ENCODE results near the gene KRTAP10-7.

The KRTAP10-7 gene

GRCh38 chr21:44582055-44582454 is 18.3 kb upstream of the KRTAP10-7 start:
- H3F3A ChIP-seq (ENCODE audit: insufficient read depth, low read length) = no peaks in the 10 kb centered on the region
- H3K9me2 ChIP-seq (replicated peaks; ENCODE audit: insufficient read depth, low read length) = no peaks in the 10 kb centered on the region
- H4K20me1 ChIP-seq (ENCODE audit: insufficient read depth, low read length) = no peaks in the 10 kb centered on the region
- no peak for TF ChIP-seq EZH2 (optimal IDR thresholded peaks at IDR 0.05; ENCODE audit: low read depth, low read length)
- no peak for TF ChIP-seq CTCF (IDR thresholded peaks at IDR 0.05; ENCODE audit: low read length)
- no peak for TF ChIP-seq EZH2phosphoT487 (IDR thresholded peaks at IDR 0.05; ENCODE audit: low read length)
- H3K9ac ChIP-seq (ENCODE audit: low read length) = no peak overlapping the region
- H3K4me1 ChIP-seq (ENCODE audit: low read length) = no peaks in the 10 kb centered on the region
- no peak for DNase-seq
- H3K9me3 ChIP-seq (replicated peaks; ENCODE audit: insufficient read depth, low read length) = no peaks in the 10 kb centered on the region
- no peaks in the 10 kb centered on the region for H3K79me2 ChIP-seq (ENCODE audit: low read length)
- no peak overlapping the region for H3K4me2 ChIP-seq (ENCODE audit: low read depth, low read length)
- H3K4me3 ChIP-seq (ENCODE audit: low read length) = no peak overlapping the region
- H2AFZ ChIP-seq (ENCODE audit: low read length) = no peak overlapping the region
- H3K36me3 ChIP-seq (replicated peaks; ENCODE audit: insufficient read depth, low read length) = no peaks in the 10 kb centered on the region
- peaks cover 100% of the 10 kb centered on the region for H3K27me3 ChIP-seq (replicated peaks; ENCODE audit: insufficient read depth, low read length)
- no peak overlapping the region for H3K27ac ChIP-seq (ENCODE audit: low read length)

GRCh38 chr21:44583089-44583799 is 17.2 kb upstream of the KRTAP10-7 start:
- no peak for TF ChIP-seq CTCF (IDR thresholded peaks at IDR 0.05; ENCODE audit: low read length)
- no peak for TF ChIP-seq EZH2 (optimal IDR thresholded peaks at IDR 0.05; ENCODE audit: low read depth, low read length)
- TF ChIP-seq EZH2phosphoT487 (IDR thresholded peaks at IDR 0.05; ENCODE audit: low read length) = no peak
- no peak overlapping the region for H3K27ac ChIP-seq (ENCODE audit: low read length)
- no peak overlapping the region for H3K4me3 ChIP-seq (ENCODE audit: low read length)
- H3K4me2 ChIP-seq (ENCODE audit: low read depth, low read length) = no peak overlapping the region
- no peaks in the 10 kb centered on the region for H3F3A ChIP-seq (ENCODE audit: insufficient read depth, low read length)
- H3K4me1 ChIP-seq (ENCODE audit: low read length) = no peaks in the 10 kb centered on the region
- DNase-seq = no peak
- peaks cover 100% of the 10 kb centered on the region for H3K27me3 ChIP-seq (replicated peaks; ENCODE audit: insufficient read depth, low read length)
- H3K9ac ChIP-seq (ENCODE audit: low read length) = no peak overlapping the region
- no peak overlapping the region for H2AFZ ChIP-seq (ENCODE audit: low read length)
- no peaks in the 10 kb centered on the region for H3K36me3 ChIP-seq (replicated peaks; ENCODE audit: insufficient read depth, low read length)
- no peaks in the 10 kb centered on the region for H3K9me2 ChIP-seq (replicated peaks; ENCODE audit: insufficient read depth, low read length)
- H3K79me2 ChIP-seq (ENCODE audit: low read length) = no peaks in the 10 kb centered on the region
- no peaks in the 10 kb centered on the region for H4K20me1 ChIP-seq (ENCODE audit: insufficient read depth, low read length)
- no peaks in the 10 kb centered on the region for H3K9me3 ChIP-seq (replicated peaks; ENCODE audit: insufficient read depth, low read length)

GRCh38 chr21:44583800-44584147 is 16.6 kb upstream of the KRTAP10-7 start:
- Histone ChIP-seq H3K4me2 (ENCODE audit: low read depth, low read length) (no peak overlapping the region), H3K27ac (ENCODE audit: low read length) (no peak overlapping the region), H3K9me2 (replicated peaks; ENCODE audit: insufficient read depth, low read length) (no peaks in the 10 kb centered on the region)

More at GRCh38 chr21:44583800-44584147, 16.6 kb upstream of the KRTAP10-7 start:
- DNase-seq = no peak
- Histone ChIP-seq H4K20me1 (ENCODE audit: insufficient read depth, low read length) (no peaks in the 10 kb centered on the region), H3F3A (ENCODE audit: insufficient read depth, low read length) (no peaks in the 10 kb centered on the region), H3K9me3 (replicated peaks; ENCODE audit: insufficient read depth, low read length) (no peaks in the 10 kb centered on the region), H3K36me3 (replicated peaks; ENCODE audit: insufficient read depth, low read length) (no peaks in the 10 kb centered on the region), H3K9ac (ENCODE audit: low read length) (no peak overlapping the region), H3K4me3 (ENCODE audit: low read length) (no peak overlapping the region), H2AFZ (ENCODE audit: low read length) (no peak overlapping the region), H3K4me1 (ENCODE audit: low read length) (no peaks in the 10 kb centered on the region), H3K79me2 (ENCODE audit: low read length) (no peaks in the 10 kb centered on the region), H3K27me3 (replicated peaks; ENCODE audit: insufficient read depth, low read length) (peaks cover 98% of the 10 kb centered on the region)
- no peak for TF ChIP-seq EZH2phosphoT487 (IDR thresholded peaks at IDR 0.05; ENCODE audit: low read length)
- TF ChIP-seq CTCF (IDR thresholded peaks at IDR 0.05; ENCODE audit: low read length) = no peak
- TF ChIP-seq EZH2 (optimal IDR thresholded peaks at IDR 0.05; ENCODE audit: low read depth, low read length) = no peak
